Left lung (tissue), 10 donors: ENCODE measurements around the gene SCAPER. TPM values are rescaled to one million over a fixed set of nuclear protein-coding genes. Genes with fewer than 3 reads are reported as not detected.

Experiments used
- ATAC-seq: fragments of 200-7000 bp; cut with Tn5 transposase; one replicate; pipeline ENCODE4 v1.9.1; 2020; ENCODE audit warnings: moderate library complexity
- DNase-seq, 4 donors: peaks; one replicate each; pipeline ENCODE4 v3.0.0-alpha.2; 2013 to 2020
- H3K27ac ChIP-seq, 2 donors: fragments of 200-600 bp; sonication (generic) in 1 of 2; one replicate each; pipeline versions ENCODE4 v1.5.0 to v1.8.0; 2020 to 2021
- H3K27me3 ChIP-seq, 2 donors: fragments of 200-600 bp; sonication (generic) in 1 of 2; one replicate each; pipeline versions ENCODE4 v1.5.0 to v1.8.0; 2020 to 2021
- H3K36me3 ChIP-seq, 2 donors: fragments of 200-600 bp; sonication (generic) in 1 of 2; one replicate each; pipeline versions ENCODE4 v1.5.0 to v1.8.0; 2020 to 2021
- H3K4me1 ChIP-seq, 2 donors: fragments of 200-600 bp; one replicate each; pipeline ENCODE4 v1.8.0; 2021
- H3K4me3 ChIP-seq, 2 donors: fragments of 200-600 bp; sonication (generic) in 1 of 2; one replicate each; pipeline versions ENCODE4 v1.5.0 to v1.8.0; 2020 to 2021; ENCODE audit warnings: mild to moderate bottlenecking in 1 of 2
- H3K9me3 ChIP-seq, 2 donors: fragments of 200-600 bp; sonication (generic) in 1 of 2; one replicate each; pipeline versions ENCODE4 v1.5.0 to v1.8.0; 2020 to 2021
- intact Hi-C, 2 donors: fragments of 100-400 bp; cut with DNase I; formaldehyde crosslinking; loops; one replicate each; pipeline versions ENCODE4 v1.11.2 to v1.14.2; 2022
- polyA plus RNA-seq, 6 donors: library from polyadenylated mRNA; unstranded; fragments of 120-200 nt; gene quantifications; one replicate each; pipeline ENCODE4 v1.2.1, GENCODE V29; 2013; ENCODE audit not compliant: insufficient read length in 6 of 6
- total RNA-seq, 2 donors: library from RNA; stranded (reverse); fragmentation: NEBNext Ultra II Directional; extraction: Animal tissue kit (Norgen Biotek cat#: 25700); gene quantifications; one replicate each; pipeline ENCODE4 v1.2.1, GENCODE V29; 2021
- TF ChIP-seq, protein P1 (sequence below), 2 donors: fragments of 200-600 bp; sonication (generic) in 1 of 2; IDR thresholded peaks; one replicate each; pipeline versions ENCODE4 v1.5.0 to v1.8.0; 2021; ENCODE audit warnings: antibody characterized with exemption in 2 of 2
- donor health status: DM: no; HTN: yes; CAD: no.
- donor health status: DM: no; HTN: no; CAD: no.

Gene SCAPER
- total and polyA plus RNA-seq, 8 donors: 18.3 to 30.0 (median 26.6) TPM

DNA sequence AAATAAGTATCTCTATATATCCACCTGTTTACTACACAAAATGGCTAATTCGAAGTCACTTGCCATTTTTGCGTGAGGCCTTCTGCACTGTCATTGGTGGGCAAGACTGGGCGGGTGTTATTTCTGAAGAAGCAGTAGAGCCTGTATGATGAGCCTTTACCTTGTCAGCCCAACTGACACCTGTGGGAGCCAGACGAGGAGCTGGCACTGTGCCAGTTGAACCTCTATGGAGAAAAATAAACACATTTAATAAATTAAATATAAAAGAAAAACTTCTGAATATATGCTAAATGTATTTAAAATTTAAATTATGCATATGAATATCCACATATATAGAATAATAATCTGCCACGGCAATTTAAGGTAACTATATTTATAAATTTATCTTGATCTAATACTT is 109.9 kb downstream of the SCAPER start:
- DNase-seq: no peak
- Histone ChIP-seq H3K4me1 (no peaks in the 10 kb centered on the region), H3K36me3 (peaks cover 0 to 55% of the 10 kb centered on the region in 2 donors), H3K4me3 (no peak overlapping the region), H3K9me3 (no peaks in the 10 kb centered on the region), H3K27ac (no peak overlapping the region), H3K27me3 (no peaks in the 10 kb centered on the region)
- intact Hi-C loops: no loop called here
- TF ChIP-seq, protein P1, sequence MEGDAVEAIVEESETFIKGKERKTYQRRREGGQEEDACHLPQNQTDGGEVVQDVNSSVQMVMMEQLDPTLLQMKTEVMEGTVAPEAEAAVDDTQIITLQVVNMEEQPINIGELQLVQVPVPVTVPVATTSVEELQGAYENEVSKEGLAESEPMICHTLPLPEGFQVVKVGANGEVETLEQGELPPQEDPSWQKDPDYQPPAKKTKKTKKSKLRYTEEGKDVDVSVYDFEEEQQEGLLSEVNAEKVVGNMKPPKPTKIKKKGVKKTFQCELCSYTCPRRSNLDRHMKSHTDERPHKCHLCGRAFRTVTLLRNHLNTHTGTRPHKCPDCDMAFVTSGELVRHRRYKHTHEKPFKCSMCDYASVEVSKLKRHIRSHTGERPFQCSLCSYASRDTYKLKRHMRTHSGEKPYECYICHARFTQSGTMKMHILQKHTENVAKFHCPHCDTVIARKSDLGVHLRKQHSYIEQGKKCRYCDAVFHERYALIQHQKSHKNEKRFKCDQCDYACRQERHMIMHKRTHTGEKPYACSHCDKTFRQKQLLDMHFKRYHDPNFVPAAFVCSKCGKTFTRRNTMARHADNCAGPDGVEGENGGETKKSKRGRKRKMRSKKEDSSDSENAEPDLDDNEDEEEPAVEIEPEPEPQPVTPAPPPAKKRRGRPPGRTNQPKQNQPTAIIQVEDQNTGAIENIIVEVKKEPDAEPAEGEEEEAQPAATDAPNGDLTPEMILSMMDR (IDR thresholded peaks at IDR 0.05): no peak
- ATAC-seq: no peak

DNA sequence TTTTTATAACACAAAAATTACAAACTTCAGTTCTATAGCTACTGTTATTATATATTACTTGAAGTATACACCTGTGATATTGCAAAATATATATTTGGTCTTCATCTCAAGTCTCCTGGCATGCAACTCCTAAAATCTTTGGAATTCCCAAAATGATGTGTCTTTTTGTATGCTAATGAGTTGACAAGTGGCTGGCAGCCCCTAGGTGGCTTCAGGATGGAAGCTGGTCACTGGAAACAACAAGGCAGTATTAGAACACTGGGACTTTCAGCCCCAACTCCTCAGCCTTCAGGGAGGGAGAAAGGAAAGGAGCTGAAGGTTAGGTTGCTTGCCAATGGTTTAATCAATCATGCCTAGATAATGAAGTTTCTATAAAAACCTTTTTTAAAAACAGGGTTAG is 112.0 kb downstream of the SCAPER start:
- ATAC-seq: no peak
- DNase-seq: no peak
- Histone ChIP-seq H3K27ac (no peak overlapping the region), H3K4me3 (no peak overlapping the region), H3K4me1 (no peaks in the 10 kb centered on the region), H3K9me3 (no peaks in the 10 kb centered on the region), H3K27me3 (no peaks in the 10 kb centered on the region), H3K36me3 (peaks cover 0 to 52% of the 10 kb centered on the region in 2 donors)
- TF ChIP-seq, protein P1 (IDR thresholded peaks at IDR 0.05): no peak
- intact Hi-C loops: no loop called here

DNA sequence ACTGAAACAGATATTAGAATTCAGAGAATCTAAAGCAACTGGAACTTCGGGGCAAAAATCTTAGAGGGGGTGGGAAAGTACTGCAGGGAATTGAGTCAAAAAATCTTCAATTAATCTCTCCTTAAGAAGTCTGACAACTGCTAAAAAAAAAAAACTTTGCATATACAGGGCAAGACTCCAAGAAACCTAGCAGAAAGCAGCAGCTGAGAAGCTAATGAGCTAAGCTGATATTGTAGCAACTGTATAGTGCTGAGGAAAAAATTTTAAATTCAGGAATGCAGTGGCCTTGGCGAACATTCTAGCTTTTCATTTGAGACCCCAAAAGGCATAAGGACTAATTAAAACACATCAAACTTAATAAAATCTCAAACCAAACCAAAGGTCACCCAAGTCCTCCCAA is 113.6 kb downstream of the SCAPER start:
- intact Hi-C loops: no loop called here
- peaks cover 0 to 52% of the 10 kb centered on the region in 2 donors for H3K36me3 ChIP-seq
- DNase-seq (no peak), ATAC-seq (no peak)
- TF ChIP-seq, protein P1 (IDR thresholded peaks at IDR 0.05): no peak
- no peak overlapping the region for H3K27ac ChIP-seq
- no peaks in the 10 kb centered on the region for H3K4me1 ChIP-seq
- no peak overlapping the region for H3K4me3 ChIP-seq
- H3K9me3 ChIP-seq: no peaks in the 10 kb centered on the region
- no peaks in the 10 kb centered on the region for H3K27me3 ChIP-seq

DNA sequence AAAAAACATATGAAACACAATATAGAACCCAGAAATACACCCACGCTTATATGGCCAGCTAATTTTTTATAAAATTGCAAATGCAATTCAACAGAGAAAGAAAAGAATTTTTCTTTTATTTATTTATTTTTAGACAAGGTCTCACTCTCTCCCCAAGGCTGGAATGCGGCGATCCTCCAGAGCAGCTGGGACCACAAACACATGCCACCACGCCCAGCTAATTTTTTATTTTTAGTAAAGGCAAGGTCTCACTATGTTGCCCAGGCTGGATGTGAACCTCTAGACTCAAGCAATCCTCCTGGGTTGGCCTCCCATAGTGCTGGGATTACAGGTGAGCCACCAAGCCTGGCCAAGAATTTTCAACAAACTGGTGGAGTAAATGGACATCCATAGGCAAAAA is 117.9 kb downstream of the SCAPER start:
- Histone ChIP-seq H3K4me3 (no peak overlapping the region), H3K4me1 (no peaks in the 10 kb centered on the region), H3K36me3 (peaks cover 0 to 38% of the 10 kb centered on the region in 2 donors), H3K27ac (no peak overlapping the region), H3K27me3 (no peaks in the 10 kb centered on the region), H3K9me3 (peaks cover 0 to 2% of the 10 kb centered on the region in 2 donors)
- DNase-seq (no peak), ATAC-seq (no peak)
- intact Hi-C loops: no loop called here
- TF ChIP-seq, protein P1 (IDR thresholded peaks at IDR 0.05): no peak

DNA sequence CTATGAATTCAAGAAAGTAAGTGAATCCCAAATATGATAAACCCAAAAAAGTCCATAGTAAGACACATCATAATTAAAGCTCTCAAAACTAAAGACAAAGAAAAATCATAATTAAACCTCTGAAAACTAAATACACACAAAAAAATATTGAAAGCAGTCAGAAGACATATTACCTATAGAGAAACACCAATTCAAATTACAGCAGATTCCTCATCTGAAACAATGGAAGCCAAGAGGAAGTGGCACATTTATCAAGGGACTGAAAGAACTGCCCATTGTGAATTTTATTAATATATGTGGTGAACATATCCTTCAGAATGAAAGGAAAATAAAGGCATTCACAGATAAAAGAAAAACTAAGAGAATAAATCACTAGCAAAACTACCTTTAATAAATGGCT is 128.2 kb downstream of the SCAPER start:
- TF ChIP-seq, protein P1 (IDR thresholded peaks at IDR 0.05): no peak
- intact Hi-C loops: no loop called here
- no peak for DNase-seq

More for the DNA sequence above, 128.2 kb downstream of the SCAPER start:
- no peak overlapping the region for H3K4me3 ChIP-seq
- H3K27ac ChIP-seq: no peak overlapping the region
- peaks cover 0 to 3% of the 10 kb centered on the region in 2 donors for H3K4me1 ChIP-seq
- no peak for ATAC-seq
- peaks cover 0 to 6% of the 10 kb centered on the region in 2 donors for H3K9me3 ChIP-seq
- H3K27me3 ChIP-seq: no peaks in the 10 kb centered on the region
- peaks cover 0 to 17% of the 10 kb centered on the region in 2 donors for H3K36me3 ChIP-seq
